A673 (cell line): Measurements from ENCODE around the gene NEXMIF. TPM values are rescaled to one million over a fixed set of nuclear protein-coding genes. Genes with fewer than 3 reads are reported as not detected.
"Not testable (repeated sequence)": the region's sequence is repeated elsewhere in the genome, so short reads cannot be mapped to it uniquely, and the experiment has no call there.

ENCODE experiments used
- Bru-seq: library from RNA; stranded (reverse); fragments of 400-500 nt; gene quantifications from one replicate; lab custom pipeline; 2021; lab: Mats Ljungman, UMichigan
- BruChase-seq, 2 experiments: library from RNA; stranded (reverse); fragments of 400-500 nt; gene quantifications; one replicate each; lab custom pipeline; 2021; lab: Mats Ljungman, UMichigan
- BruUV-seq: library from RNA; stranded (reverse); fragments of 400-500 nt; replicated peaks from 2 replicates; lab custom pipeline; 2021; lab: Mats Ljungman, UMichigan
- CTCF ChIA-PET: fragments of 300-600 bp; sonication (Branson Sonifier 250); formaldehyde crosslinking; loops from one replicate; lab custom pipeline; 2022; ENCODE audit warnings: antibody characterized with exemption; lab: Charles Lee
- POLR2A ChIA-PET: fragments of 300-600 bp; sonication (Branson Sonifier 250); formaldehyde crosslinking; loops from one replicate; lab custom pipeline; 2022; ENCODE audit warnings: antibody characterized with exemption; ENCODE audit not compliant: low non-redundant PET; lab: Charles Lee
- DNase-seq: peaks from one replicate; pipeline ENCODE4 v3.0.0-alpha.2; 2015; ENCODE audit warnings: low spot score
- H3K27ac ChIP-seq: fragments of 200-600 bp; sonication (generic); 2 replicates; pipeline ENCODE4 v1.5.1; 2016; ENCODE audit warnings: mixed run types, low read depth, mild to moderate bottlenecking, mixed read lengths, antibody characterized with exemption, low read length; ENCODE audit not compliant: poor library complexity, severe bottlenecking
- H3K27me3 ChIP-seq: fragments of 200-600 bp; sonication (generic); replicated peaks from 2 replicates; pipeline ENCODE4 v1.6.1; 2017; ENCODE audit warnings: mixed run types, low read depth, mild to moderate bottlenecking, mixed read lengths, antibody characterized with exemption, low read length; ENCODE audit not compliant: insufficient read depth, poor library complexity
- H3K36me3 ChIP-seq: fragments of 200-600 bp; sonication (generic); 2 replicates; pipeline ENCODE4 v1.6.1; 2016; ENCODE audit warnings: mixed run types, mild to moderate bottlenecking, mixed read lengths, antibody characterized with exemption, low read length; ENCODE audit not compliant: insufficient read depth, poor library complexity, severe bottlenecking
- H3K4me1 ChIP-seq: fragments of 200-600 bp; sonication (generic); 2 replicates; pipeline ENCODE4 v1.6.1; 2017; ENCODE audit warnings: mixed run types, mild to moderate bottlenecking, mixed read lengths, antibody characterized with exemption, low read length; ENCODE audit not compliant: insufficient read depth, poor library complexity, severe bottlenecking
- H3K4me3 ChIP-seq: fragments of 200-600 bp; sonication (generic); 2 replicates; pipeline ENCODE4 v1.5.1; 2016; ENCODE audit warnings: low read depth, mixed run types, mild to moderate bottlenecking, mixed read lengths, low read length; ENCODE audit not compliant: poor library complexity, severe bottlenecking
- H3K9me3 ChIP-seq: fragments of 200-600 bp; sonication (generic); 2 replicates; pipeline ENCODE4 v1.6.1; 2016; ENCODE audit warnings: mixed run types, low read depth, mild to moderate bottlenecking, mixed read lengths, antibody characterized with exemption, low read length; ENCODE audit not compliant: poor library complexity, severe bottlenecking
- CTCF ChIP-seq: fragments of 300-800, 200-600 bp; sonication (generic); conservative IDR thresholded peaks from 2 replicates; pipeline ENCODE4 v1.5.1; 2017; ENCODE audit warnings: low read depth, mild to moderate bottlenecking, antibody characterized with exemption, low read length, moderate library complexity, mixed read lengths
- EZH2 ChIP-seq: fragments of 200-600 bp; sonication (generic); IDR thresholded peaks from 2 replicates; pipeline ENCODE4 v1.6.1; 2017; ENCODE audit warnings: borderline replicate concordance, low read depth, mild to moderate bottlenecking, mixed read lengths, antibody characterized with exemption, low read length; ENCODE audit not compliant: poor library complexity, severe bottlenecking
- intact Hi-C: fragments of 100-400 bp; cut with micrococcal nuclease; formaldehyde crosslinking; loops from one replicate; pipeline ENCODE4 v1.10.0; 2022; ENCODE audit not compliant: unreplicated experiment
- long read RNA-seq: library from polyadenylated mRNA; stranded (forward); transcript quantifications from one replicate; pipeline ENCODE4 v2.0.0, GENCODE V29; 2022
- total RNA-seq: library from RNA; stranded (reverse); gene quantifications from 2 replicates; pipeline ENCODE4 v1.2.3, GENCODE V29; 2021

Gene NEXMIF
- 0.28 and 0.31 TPM in 2 replicates for total RNA-seq
- Bru-seq, nascent RNA = percentile 22 among the genes with signal in this experiment
- percentile 30 among the genes with signal in this experiment for BruChase-seq, experiment 1, labeled RNA remaining after a 2-hour chase
- BruChase-seq, experiment 2, labeled RNA remaining after a 6-hour chase = percentile 21 among the genes with signal in this experiment
- long read RNA-seq = 0 reads

- BruUV-seq = no TSS peak
- intact Hi-C loops = no loop called here
- TF ChIP-seq CTCF (peak; percentile 30; the same call in 1 of the 2 replicates), EZH2 (no peak)
- POLR2A ChIA-PET = no interaction called here
- CTCF ChIA-PET = no interaction called here
- Histone ChIP-seq H3K4me1 (no peaks in the 10 kb centered on the region), H3K9me3 (no peaks in the 10 kb centered on the region), H3K36me3 (no peaks in the 10 kb centered on the region), H3K27ac (no peak within 1 kb of the TSS), H3K27me3 (peaks cover 21% of the 10 kb centered on the region), H3K4me3 (peak within 1 kb of the TSS; percentile 31)
- DNase-seq = peak; percentile 63
Measured at GRCh38 chrX:74925225-74926088, at the start of gene NEXMIF. Gene NEXMIF, minus strand, starts transcription at chrX:74925452.

GRCh38 chrX:74961962-74962361 is 36.7 kb upstream of the NEXMIF start:
- H3K4me1 ChIP-seq, H3K36me3 ChIP-seq, BruUV-seq, H3K27me3 ChIP-seq, POLR2A ChIA-PET, intact Hi-C loops, CTCF ChIA-PET, H3K9me3 ChIP-seq, H3K27ac ChIP-seq, DNase-seq, H3K4me3 ChIP-seq: not testable (repeated sequence)

- CTCF ChIA-PET = no interaction called here
Measured at GRCh38 chrX:74949717-74950116, 24.5 kb upstream of the NEXMIF start.

More at GRCh38 chrX:74949717-74950116, 24.5 kb upstream of the NEXMIF start:
- no TSS peak for BruUV-seq
- H3K9me3 ChIP-seq = peaks cover 8% of the 10 kb centered on the region
- no peaks in the 10 kb centered on the region for H3K27me3 ChIP-seq
- no peak overlapping the region for H3K4me3 ChIP-seq
- POLR2A ChIA-PET = no interaction called here
- TF ChIP-seq EZH2 (no peak), CTCF (no peak)
- no peaks in the 10 kb centered on the region for H3K36me3 ChIP-seq
- no peaks in the 10 kb centered on the region for H3K4me1 ChIP-seq
- intact Hi-C loops = no loop called here
- no peak for DNase-seq
- H3K27ac ChIP-seq = no peak overlapping the region
